HL-60 (cell line): Measurements from ENCODE around the gene ADRA2C.

Experiments used
- DNase-seq, 2 experiments: peaks; one replicate each; pipeline ENCODE4 v3.0.0-alpha.2; 2010 to 2020; ENCODE audit warnings: low read depth in 1 of 2, low spot score in 1 of 2
- H3K27ac ChIP-seq: fragments of 250-450 bp; sonication (Bioruptor Pico); replicated peaks from 2 replicates; pipeline ENCODE4 v1.5.1; 2020; ENCODE audit warnings: mild to moderate bottlenecking, moderate library complexity
- H3K27me3 ChIP-seq: fragments of 250-450 bp; sonication (Bioruptor Pico); 2 replicates; pipeline ENCODE4 v1.5.1; 2021; ENCODE audit warnings: mild to moderate bottlenecking, moderate library complexity; ENCODE audit not compliant: insufficient read depth, poor library complexity, severe bottlenecking
- H3K4me3 ChIP-seq: replicated peaks from 2 replicates; pipeline ENCODE4 v1.5.1; 2011; ENCODE audit warnings: mild to moderate bottlenecking, control low read depth, low read length; ENCODE audit not compliant: insufficient read depth
- GABPA ChIP-seq: IDR thresholded peaks from 2 replicates; pipeline ENCODE4 v1.6.1; 2012; ENCODE audit warnings: low read depth
- POLR2AphosphoS5 ChIP-seq: IDR thresholded peaks from 2 replicates; pipeline ENCODE4 v1.6.1; 2012; ENCODE audit warnings: low read depth
- SPI1 ChIP-seq: IDR thresholded peaks from 2 replicates; pipeline ENCODE4 v1.6.1; 2012; ENCODE audit warnings: low read depth, mild to moderate bottlenecking, borderline replicate concordance
- TF ChIP-seq, protein P1 (sequence below): IDR thresholded peaks from 2 replicates; pipeline ENCODE4 v1.6.1; 2012; ENCODE audit warnings: low read depth; ENCODE audit not compliant: insufficient replicate concordance
- TF ChIP-seq, protein P2 (sequence below): IDR thresholded peaks from one replicate; pipeline ENCODE4 v1.5.1; 2011; ENCODE audit warnings: low read length, control low read depth, inconsistent platforms; ENCODE audit not compliant: insufficient read depth

The ADRA2C gene

DNA sequence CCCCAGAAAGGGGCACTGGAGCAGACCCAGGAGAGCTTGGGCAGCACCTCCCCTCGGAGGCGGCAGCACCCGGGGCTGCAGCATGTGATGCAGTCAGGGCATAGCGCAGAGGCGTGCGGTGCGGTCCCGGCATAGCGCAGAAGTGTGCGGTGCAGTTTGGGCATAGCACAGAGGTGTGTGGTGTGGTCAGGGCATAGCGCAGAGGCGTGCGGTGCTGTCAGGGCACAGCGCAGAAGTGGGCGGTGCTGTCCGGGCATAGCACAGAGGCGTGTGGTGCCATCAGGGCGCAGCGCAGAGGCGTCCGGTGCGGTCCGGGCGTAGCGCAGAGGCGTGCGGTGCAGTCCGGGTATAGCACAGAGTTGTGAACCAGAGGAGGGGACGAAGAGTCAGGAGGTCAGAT, 42.8 kb downstream of the ADRA2C start:
- H3K27ac ChIP-seq = no peak overlapping the region
- no peaks in the 10 kb centered on the region for H3K27me3 ChIP-seq
- no peak overlapping the region for H3K4me3 ChIP-seq
- TF ChIP-seq POLR2AphosphoS5 (no peak), SPI1 (no peak), GABPA (no peak)
- TF ChIP-seq, protein P1, sequence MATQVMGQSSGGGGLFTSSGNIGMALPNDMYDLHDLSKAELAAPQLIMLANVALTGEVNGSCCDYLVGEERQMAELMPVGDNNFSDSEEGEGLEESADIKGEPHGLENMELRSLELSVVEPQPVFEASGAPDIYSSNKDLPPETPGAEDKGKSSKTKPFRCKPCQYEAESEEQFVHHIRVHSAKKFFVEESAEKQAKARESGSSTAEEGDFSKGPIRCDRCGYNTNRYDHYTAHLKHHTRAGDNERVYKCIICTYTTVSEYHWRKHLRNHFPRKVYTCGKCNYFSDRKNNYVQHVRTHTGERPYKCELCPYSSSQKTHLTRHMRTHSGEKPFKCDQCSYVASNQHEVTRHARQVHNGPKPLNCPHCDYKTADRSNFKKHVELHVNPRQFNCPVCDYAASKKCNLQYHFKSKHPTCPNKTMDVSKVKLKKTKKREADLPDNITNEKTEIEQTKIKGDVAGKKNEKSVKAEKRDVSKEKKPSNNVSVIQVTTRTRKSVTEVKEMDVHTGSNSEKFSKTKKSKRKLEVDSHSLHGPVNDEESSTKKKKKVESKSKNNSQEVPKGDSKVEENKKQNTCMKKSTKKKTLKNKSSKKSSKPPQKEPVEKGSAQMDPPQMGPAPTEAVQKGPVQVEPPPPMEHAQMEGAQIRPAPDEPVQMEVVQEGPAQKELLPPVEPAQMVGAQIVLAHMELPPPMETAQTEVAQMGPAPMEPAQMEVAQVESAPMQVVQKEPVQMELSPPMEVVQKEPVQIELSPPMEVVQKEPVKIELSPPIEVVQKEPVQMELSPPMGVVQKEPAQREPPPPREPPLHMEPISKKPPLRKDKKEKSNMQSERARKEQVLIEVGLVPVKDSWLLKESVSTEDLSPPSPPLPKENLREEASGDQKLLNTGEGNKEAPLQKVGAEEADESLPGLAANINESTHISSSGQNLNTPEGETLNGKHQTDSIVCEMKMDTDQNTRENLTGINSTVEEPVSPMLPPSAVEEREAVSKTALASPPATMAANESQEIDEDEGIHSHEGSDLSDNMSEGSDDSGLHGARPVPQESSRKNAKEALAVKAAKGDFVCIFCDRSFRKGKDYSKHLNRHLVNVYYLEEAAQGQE = no peak
- TF ChIP-seq, protein P2, sequence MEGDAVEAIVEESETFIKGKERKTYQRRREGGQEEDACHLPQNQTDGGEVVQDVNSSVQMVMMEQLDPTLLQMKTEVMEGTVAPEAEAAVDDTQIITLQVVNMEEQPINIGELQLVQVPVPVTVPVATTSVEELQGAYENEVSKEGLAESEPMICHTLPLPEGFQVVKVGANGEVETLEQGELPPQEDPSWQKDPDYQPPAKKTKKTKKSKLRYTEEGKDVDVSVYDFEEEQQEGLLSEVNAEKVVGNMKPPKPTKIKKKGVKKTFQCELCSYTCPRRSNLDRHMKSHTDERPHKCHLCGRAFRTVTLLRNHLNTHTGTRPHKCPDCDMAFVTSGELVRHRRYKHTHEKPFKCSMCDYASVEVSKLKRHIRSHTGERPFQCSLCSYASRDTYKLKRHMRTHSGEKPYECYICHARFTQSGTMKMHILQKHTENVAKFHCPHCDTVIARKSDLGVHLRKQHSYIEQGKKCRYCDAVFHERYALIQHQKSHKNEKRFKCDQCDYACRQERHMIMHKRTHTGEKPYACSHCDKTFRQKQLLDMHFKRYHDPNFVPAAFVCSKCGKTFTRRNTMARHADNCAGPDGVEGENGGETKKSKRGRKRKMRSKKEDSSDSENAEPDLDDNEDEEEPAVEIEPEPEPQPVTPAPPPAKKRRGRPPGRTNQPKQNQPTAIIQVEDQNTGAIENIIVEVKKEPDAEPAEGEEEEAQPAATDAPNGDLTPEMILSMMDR = no peak
- no peak for DNase-seq

DNA sequence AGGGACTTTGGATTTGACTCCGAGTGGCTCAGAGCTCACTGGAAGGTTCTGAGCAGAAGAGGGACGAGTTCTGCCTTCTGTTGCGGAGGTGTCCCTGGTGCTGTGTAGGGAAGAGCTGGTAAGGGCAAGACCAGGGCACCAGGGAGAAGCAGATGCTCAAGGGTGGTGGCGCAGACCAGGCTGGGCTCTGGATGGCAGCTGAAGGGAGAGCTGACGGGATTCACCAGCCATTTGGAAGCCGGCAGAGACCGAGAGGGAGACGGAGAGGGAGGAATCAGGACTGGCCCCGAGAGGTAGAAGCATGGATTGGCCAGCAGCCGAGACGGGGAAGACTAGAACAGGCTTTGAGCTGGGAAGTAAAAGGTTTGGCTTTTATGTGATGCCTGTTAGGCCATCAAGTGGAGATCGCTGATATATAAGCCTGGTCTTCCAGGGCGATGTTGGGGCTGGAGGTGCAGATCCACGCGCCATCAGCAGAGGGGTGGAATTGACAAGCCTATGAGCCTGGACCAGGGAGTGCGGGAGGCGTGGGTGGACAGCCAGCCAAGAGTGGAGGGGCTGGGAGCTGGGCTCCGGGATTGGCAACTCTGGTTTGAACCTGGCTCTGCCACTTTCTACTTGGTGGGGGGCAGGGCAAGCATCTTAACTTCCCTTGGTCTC, 43.4 kb downstream of the ADRA2C start:
- Histone ChIP-seq H3K27ac (no peak overlapping the region), H3K27me3 (no peaks in the 10 kb centered on the region), H3K4me3 (no peak overlapping the region)
- no peak for DNase-seq
- TF ChIP-seq GABPA = no peak
- no peak for TF ChIP-seq POLR2AphosphoS5
- TF ChIP-seq, protein P2 = no peak
- TF ChIP-seq SPI1 = no peak
- TF ChIP-seq, protein P1 = no peak

DNA sequence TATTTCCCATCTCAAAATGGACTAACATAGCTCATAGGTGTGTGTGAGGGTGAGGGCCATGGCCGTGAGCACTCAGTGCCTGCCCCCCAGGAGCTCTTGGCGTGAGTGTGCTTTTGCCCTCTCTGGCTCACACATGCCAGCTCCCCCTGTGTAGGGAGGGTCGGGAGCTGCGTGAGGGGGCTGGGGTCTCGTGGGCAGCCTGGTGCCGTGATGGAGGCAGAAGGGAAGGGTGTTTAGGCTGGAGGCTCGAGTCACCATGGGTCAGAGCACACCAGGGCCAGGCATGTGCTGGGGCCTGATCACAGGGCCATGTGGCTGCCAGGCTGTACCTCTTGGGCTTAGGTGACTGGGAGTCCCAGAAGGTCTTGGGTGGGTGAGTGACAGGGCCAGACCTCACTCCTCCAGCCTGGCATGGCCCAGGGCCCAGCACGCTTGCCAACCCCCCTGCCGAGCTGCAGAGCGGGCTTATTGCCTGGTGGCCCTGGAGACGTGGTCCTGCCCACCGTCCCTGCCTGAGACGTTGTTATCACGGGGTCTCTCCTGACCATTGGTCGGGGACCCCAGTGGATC, 44.0 kb downstream of the ADRA2C start:
- no peaks in the 10 kb centered on the region for H3K27me3 ChIP-seq
- no peak for DNase-seq
- H3K27ac ChIP-seq = no peak overlapping the region
- TF ChIP-seq, protein P2 = no peak
- no peak for TF ChIP-seq GABPA
- TF ChIP-seq, protein P1 = no peak
- TF ChIP-seq POLR2AphosphoS5 = no peak
- TF ChIP-seq SPI1 = no peak
- no peak overlapping the region for H3K4me3 ChIP-seq
